ENCODE measurements around the gene WAS.

DNA sequence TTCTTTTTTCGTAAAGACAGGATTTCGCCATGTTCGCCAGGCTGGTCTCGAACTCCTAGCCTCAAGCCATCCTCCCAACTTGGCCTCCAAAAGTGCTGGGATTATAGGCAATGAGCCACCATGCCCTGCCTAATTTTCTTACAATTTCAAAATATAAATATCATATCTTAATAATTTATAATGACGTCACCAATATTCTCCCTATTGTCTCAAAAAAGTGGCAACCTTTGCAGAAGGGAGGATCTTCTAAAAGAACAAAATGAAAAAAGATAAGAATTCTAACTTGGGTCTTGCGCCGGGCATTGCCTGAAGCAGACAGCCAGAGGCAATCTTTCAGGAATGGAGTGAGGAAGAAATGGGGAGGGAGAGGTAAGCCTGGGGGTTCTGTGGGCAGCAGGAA is 37.9 kb upstream of the WAS start:
- TF ChIP-seq GABPA (IDR thresholded peaks at IDR 0.05; ENCODE audit: borderline replicate concordance, insufficient read depth, low read length) (no peak), RFX5 (IDR thresholded peaks at IDR 0.05; ENCODE audit: borderline replicate concordance, low read depth, low read length) (no peak), POLR2A (IDR thresholded peaks at IDR 0.05; ENCODE audit: control extremely low read depth in 1 of 2, low read depth in 2 of 2, low read length in 2 of 2) (no peak), EP300 (IDR thresholded peaks at IDR 0.05; ENCODE audit: borderline replicate concordance in 1 of 2, low read depth in 2 of 2, low read length in 2 of 2) (no peak), SRF (IDR thresholded peaks at IDR 0.05; ENCODE audit: low read depth, low read length) (no peak), TCF12 (IDR thresholded peaks at IDR 0.05; ENCODE audit: low read depth, low read length) (no peak)
- TF ChIP-seq, protein P1, sequence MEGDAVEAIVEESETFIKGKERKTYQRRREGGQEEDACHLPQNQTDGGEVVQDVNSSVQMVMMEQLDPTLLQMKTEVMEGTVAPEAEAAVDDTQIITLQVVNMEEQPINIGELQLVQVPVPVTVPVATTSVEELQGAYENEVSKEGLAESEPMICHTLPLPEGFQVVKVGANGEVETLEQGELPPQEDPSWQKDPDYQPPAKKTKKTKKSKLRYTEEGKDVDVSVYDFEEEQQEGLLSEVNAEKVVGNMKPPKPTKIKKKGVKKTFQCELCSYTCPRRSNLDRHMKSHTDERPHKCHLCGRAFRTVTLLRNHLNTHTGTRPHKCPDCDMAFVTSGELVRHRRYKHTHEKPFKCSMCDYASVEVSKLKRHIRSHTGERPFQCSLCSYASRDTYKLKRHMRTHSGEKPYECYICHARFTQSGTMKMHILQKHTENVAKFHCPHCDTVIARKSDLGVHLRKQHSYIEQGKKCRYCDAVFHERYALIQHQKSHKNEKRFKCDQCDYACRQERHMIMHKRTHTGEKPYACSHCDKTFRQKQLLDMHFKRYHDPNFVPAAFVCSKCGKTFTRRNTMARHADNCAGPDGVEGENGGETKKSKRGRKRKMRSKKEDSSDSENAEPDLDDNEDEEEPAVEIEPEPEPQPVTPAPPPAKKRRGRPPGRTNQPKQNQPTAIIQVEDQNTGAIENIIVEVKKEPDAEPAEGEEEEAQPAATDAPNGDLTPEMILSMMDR (IDR thresholded peaks at IDR 0.05; ENCODE audit: control extremely low read depth in 1 of 3, insufficient read depth in 1 of 3, low read depth in 1 of 3, low read length in 3 of 3) = no peak

All from H1 (cell line).